ENCODE results near the gene KIFC3.
A peak's percentile ranks its signal among the peaks of the same experiment; 100 is the strongest.
"Not testable (repeated sequence)": the region's sequence is repeated elsewhere in the genome, so short reads cannot be mapped to it uniquely, and the experiment has no call there.

Gene KIFC3

DNA sequence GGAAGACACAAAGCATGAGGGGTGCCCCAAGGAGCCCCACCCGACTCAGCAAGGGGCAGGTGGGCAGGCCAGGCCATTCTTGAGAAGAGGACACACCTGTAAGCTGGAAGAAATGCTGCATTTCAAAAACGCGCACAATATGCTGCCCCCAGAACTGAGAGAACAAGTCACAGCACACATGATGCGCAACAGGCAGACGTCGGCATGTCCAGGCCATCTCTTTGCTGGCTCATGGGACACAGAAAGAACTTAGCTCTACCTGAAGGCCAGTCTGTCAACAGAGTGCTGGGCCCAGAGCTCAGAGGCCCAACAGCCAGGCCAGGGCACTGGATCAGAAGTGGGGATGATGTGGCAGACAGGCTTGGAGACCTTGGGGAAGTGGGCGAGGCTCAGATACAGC is 18.0 kb downstream of the KIFC3 start:
- DNase-seq = no peak

DNA sequence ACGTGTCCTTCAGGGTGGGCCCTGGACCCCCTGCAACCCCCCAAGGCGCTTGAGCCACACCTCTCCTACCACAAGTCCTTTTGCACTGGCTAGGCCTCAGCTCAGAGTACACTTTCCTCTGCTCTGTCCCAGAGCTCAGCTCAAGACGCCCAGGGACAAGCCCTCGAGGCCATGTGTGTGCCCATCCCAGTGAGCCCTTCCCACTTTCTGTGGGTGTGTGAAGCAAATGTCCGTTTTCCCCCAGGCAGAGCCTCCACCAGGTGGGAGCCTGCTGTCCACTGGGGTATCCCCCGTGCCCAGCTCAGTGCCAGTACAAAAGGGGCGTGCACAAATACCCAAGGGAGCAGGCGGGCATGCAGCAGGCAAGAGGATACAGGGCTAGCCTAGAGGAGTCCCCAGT is 18.4 kb downstream of the KIFC3 start:
- DNase-seq = no peak

GRCh38 chr16:57783116-57783515 is 19.2 kb downstream of the KIFC3 start:
- no peak for DNase-seq

- DNase-seq = not testable (repeated sequence)
Observed at GRCh38 chr16:57782607-57783055, 19.7 kb downstream of the KIFC3 start.

DNA sequence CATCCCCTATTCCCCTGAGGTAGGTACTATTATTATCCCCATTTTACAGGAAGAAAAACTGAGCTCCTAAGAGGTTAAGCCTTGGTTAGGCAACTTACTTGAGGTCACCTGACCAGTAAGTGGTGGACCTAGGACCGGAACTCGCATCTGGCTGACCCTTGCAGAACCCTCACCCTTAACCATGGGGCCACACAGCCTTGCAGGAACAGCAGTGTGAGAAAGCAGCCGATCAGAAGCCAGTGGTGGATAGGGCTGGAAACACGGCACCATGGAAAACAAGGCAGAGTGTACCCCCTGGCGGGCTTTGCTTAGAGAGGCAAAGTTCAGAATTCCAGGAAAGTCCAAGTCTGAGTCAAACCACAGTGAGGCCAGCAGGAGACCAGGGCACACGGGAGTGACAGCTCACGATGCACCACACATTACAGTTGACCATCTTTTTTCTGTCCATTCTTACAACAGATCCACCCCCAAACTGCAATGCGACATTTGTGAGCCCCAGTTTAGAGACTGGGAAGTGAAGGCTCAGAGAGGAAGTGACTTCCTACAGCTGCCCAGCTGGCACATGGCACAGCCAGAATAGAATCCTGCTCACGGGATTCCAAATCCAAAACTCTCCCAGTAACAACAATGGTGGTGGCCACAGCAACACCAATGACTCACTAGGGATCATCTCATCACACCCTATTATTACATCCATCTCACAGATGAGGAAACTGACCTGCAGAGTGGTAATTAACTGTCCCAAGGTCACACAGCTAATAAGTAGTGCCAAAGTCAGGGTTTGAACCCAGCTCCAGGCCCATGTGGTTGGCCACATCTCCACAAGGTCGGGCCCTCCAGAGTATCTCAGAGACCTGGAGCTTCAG is 20.3 kb downstream of the KIFC3 start:
- peak; percentile 12 for DNase-seq

DNA sequence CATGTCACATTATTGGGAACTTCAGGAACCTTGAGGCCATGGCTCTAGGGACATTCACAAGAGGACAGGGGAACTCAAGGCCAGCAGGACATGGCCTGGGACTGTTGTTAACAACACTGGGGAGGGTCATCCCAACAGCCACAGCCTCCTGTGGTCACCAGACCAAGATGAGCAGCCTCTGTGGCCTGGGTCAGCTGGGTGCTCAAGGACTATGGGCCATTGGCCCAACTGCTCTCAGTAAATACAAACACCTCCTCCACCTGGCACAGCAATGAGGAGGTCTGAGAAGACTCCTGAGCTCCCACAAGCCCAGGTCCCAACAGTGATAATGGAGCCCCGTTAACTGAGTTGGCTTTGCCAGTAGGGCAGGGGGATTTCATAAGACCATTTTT is 20.9 kb downstream of the KIFC3 start:
- DNase-seq = no peak

DNA sequence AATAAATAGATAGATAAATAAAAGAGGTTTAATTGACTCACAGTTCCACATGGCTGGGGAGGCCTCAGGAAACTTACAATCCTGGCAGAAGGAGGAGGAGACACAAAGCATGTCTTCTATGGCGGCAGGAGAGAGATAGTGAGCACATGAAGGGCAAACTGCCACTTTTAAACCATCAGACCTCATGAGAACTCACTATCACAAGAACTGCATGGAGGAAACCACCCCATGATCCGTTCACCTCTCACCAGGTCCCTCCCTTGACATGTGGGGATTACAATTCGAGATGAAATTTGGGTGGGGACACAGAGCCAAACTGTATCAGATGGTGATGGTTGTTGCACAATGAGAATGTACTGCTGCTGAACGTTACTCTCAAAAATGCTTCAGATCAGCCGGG is 22.5 kb downstream of the KIFC3 start:
- DNase-seq = not testable (repeated sequence)

DNA sequence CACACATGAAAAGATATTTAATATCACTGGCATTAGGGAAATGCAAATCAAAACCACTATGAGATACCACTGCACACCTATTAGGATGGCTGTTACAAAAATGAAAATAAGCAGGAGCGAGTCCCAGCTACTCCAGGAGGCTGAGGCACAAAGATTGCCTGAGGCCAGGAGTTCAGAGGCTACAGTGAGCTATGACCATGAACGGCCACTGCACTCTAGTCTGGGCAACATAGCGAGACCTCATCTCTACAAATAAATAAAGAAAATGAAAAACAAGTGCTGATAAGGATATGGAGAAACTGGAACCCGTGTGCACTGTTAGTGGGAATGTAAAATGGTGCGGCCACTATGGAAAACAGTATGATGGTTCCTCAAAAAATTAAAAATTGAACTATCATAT is 23.6 kb downstream of the KIFC3 start:
- no peak for DNase-seq

DNA sequence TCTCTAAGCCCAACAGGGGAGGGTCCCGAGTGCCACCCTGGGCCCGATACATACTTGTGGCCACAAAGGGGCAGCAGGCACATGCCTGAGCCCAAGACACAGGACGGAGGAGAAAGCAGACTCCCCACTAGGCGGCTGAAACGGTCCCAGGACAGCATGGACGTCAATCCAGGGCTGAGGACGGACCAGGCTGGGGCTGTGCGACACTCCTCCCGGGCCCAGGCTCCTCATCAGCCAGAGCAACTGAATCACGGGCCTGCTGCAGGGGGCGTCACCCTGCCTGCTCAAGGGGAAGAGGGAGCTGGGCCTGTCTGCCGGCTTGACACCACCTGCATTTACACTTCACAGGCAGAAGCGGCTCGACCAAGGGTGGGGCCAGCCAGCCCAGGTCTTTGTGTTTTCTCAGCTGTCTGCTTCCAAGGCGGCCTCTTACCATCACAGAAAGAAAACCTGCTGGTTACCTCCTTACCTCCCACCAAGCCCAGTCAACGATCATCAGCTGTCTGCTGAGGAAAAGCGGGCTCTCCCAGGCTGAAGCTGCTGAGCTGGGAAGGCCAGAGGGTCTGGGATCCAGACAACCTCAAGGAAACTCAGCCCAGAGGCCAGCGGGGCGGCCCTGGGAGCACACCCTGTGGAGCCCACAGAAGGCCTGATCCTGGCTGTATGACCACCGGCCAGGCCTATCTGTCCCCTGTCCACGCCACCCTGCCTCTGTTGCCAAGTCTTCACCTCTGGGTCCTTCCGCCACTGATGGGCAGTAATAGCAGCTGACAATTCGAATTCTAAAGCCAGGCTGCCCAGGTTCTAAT is 26.4 kb downstream of the KIFC3 start:
- no peak for DNase-seq

- DNase-seq = no peak
Observed at GRCh38 chr16:57774705-57775285, 27.5 kb downstream of the KIFC3 start.

GRCh38 chr16:57773655-57774295 is 28.5 kb downstream of the KIFC3 start:
- no peak for DNase-seq

- DNase-seq = no peak
Observed at GRCh38 chr16:57773019-57773418, 29.3 kb downstream of the KIFC3 start.

GRCh38 chr16:57771141-57771785 is 31.0 kb downstream of the KIFC3 start:
- no peak for DNase-seq

GRCh38 chr16:57770361-57770760 is 31.9 kb downstream of the KIFC3 start:
- DNase-seq = no peak

GRCh38 chr16:57769541-57770145 is 32.6 kb downstream of the KIFC3 start:
- no peak for DNase-seq

DNA sequence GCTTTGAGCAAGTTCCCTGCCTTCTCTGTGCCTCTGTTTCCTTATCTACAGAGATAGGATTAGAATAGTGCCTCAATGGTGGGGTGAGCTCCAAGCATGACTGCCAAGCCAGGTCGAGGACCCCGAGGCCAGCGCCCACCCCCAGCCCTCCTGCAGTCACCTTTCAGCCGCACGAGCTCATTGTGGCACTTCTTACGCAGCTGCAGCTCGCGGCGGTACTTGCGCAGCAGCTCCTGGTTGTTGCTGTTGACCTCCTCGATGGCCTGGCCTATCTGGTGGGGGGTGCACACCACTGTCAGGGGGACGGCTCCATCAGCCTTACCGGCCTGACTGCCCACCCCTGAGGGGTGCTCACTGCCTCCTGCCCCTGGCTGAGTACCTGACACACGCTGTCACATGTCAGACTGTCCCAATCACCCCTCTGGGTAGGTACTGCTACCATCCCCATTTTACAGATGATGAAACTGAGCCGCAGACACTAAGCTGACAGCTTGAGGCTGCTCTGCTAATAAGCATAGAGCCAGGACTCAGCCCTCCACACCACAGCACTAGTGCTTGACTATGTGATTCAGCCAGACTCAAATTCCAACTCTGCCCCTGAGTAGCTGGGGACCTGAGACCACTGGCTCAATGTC is 35.5 kb downstream of the KIFC3 start:
- DNase-seq = no peak

DNA sequence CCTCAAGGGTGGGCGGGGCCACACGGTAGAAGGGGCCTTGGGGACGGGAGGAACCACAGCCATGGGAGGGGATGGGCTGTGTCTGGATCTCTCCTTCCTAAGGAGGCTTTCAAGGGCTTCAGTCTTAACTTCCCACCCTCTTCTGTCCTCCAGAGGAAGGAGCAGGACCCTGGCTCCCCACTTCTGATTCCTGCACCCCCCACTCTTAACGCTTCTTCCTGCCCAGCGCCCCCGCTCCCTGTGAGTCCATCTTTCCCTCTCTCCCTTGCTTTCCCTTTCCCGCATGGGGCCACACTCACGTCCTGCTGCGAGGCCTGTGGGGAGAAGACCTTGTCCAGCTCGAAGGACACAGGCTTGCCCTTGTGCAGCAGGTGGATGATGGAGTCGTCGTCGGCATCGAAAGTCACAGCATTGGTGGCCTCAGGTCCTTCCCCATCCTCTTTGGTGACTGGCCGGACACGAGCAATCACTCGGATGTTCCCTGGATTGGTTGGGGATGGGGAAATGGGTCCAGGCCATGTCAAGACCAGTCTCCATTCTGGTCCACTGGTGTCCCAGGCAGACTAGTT is 37.0 kb downstream of the KIFC3 start:
- DNase-seq = no peak

DNA sequence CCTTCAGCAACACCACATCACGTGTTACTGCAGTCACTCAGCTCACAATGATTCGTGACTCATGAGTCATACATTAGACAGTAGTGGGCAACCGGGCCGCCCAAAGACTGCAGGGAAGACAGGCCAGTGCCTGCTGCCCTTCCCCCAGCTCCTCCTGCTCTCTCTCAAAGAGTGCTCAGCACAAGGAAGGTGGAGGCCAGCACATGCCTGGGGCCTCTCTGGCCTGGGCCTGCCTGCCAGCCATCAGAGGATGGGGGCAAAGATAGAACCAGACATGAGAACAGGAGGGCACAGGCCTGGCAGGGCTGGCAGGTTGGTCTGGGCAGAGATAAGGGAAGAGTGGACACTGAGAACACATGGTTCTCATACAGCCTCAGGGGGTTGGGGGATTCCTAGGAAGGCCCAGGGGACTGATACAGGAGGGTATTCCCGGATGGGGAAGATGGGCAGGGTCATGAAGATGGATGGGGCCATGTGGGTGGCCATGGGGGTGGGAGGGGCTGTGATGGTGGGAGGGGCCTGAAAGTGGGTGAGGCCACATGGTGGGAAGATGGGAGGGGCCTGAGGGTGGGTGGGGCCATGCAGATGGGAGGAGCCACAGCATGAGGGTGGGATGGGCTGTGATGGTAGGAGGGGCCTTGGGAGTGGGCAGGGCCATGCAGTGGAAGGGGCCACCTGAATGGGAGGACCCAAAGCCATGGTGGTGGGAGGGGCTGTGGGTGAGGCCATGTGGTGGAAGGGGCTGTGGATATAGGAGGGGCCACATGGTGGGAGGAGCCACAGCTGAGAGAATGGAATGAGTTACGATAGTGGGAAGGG is 37.7 kb downstream of the KIFC3 start:
- peak; percentile 69 for DNase-seq

DNA sequence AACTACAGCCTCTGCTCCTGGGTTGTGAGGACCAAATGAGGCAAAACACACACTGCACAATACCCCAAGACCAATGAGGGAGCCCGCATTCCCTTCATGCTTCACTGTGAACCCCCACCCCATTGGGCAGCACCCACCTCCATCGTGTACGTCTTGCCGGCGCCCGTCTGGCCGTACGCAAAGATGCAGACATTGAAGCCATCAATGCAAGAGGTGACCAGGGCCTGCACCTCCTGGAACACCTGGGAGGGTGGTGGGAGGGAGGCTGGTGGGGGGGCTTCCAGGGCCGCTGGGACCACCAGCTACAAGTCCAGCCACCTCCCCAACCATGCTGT is 38.3 kb downstream of the KIFC3 start:
- no peak for DNase-seq

DNA sequence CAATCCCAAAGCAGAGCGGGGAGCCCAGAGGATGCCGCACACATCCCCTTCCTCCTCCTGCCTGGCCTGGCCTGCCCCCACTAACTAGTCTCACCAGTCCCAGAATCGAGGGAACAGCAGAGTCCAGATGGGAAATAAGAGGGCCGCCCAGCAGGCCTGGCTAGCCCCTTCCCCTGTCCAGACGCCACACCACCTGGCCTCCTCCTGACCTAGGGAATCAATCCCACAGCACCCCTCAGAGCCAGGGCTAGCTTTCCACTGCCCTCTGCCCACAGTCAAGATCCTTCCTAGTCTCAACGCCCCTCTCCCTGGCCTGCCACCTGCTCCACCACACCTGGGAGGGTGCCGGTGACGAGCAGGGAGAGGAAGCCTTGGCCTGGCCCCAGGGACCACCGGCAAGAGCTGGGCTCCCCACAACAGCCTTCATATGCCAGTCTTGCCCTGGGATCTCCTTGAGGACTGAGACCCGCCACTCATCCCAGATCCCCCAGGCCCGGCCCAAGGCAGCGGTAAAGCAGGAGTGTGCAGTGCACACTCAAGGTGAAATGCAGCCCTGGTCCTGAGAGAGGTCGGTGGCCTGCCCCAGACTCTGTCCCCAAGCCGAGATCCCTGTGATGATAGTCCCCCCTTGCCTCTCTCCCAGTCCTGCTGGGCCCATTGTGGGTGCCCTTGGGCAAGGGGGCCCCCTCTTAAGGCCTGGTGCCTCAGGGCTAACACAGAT is 38.8 kb downstream of the KIFC3 start:
- no peak for DNase-seq
